SK-N-MC (cell line): ENCODE data around the gene MED4.

Source experiments
- EZH2 ChIP-seq: fragments of 200-600 bp; sonication (generic); IDR thresholded peaks from one replicate; pipeline ENCODE4 v1.6.1; 2017; ENCODE audit warnings: antibody characterized with exemption
- FOXP2 ChIP-seq: optimal IDR thresholded peaks from 2 replicates; pipeline ENCODE3; 2011; ENCODE audit warnings: mild to moderate bottlenecking, moderate library complexity; ENCODE audit not compliant: insufficient read depth; ENCODE audit errors: extremely low read length, control extremely low read depth
- POLR2AphosphoS5 ChIP-seq: IDR thresholded peaks from 2 replicates; pipeline ENCODE4 v1.6.1; 2012; ENCODE audit warnings: mild to moderate bottlenecking, low read depth, low read length, borderline replicate concordance

DNA sequence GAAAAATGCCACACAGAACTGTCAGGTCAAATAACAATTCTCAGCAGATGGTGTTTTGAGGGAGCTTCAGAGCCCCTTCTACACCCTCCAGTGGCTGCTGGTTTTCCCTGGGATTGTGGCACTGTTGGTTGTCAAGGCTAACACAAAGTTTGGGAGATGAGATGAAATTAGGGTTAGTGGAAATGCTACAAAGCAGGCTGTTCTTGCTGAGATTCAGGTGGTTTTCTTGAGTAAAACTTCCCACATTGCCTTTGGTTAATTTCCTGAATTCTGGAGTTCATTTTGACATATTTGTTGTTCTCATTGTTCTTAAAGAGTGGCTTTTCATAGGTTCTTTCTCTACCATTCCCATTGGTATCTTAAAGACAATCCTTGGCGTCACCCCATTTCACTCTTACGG lies 22.1 kb downstream of the MED4 start:
- TF ChIP-seq POLR2AphosphoS5 (no peak), EZH2 (no peak), FOXP2 (no peak)
